HG02588 (cell line): Measurements from ENCODE around the gene CDC42BPA.
A peak's percentile ranks its signal among the peaks of the same experiment; 100 is the strongest.

ENCODE experiments used
- ATAC-seq: cut with Tn5 transposase; IDR thresholded peaks from one replicate; pipeline ENCODE4 v1.9.1; 2021; ENCODE audit warnings: mild to moderate bottlenecking, moderate library complexity; ENCODE audit not compliant: unreplicated experiment

Gene CDC42BPA

DNA sequence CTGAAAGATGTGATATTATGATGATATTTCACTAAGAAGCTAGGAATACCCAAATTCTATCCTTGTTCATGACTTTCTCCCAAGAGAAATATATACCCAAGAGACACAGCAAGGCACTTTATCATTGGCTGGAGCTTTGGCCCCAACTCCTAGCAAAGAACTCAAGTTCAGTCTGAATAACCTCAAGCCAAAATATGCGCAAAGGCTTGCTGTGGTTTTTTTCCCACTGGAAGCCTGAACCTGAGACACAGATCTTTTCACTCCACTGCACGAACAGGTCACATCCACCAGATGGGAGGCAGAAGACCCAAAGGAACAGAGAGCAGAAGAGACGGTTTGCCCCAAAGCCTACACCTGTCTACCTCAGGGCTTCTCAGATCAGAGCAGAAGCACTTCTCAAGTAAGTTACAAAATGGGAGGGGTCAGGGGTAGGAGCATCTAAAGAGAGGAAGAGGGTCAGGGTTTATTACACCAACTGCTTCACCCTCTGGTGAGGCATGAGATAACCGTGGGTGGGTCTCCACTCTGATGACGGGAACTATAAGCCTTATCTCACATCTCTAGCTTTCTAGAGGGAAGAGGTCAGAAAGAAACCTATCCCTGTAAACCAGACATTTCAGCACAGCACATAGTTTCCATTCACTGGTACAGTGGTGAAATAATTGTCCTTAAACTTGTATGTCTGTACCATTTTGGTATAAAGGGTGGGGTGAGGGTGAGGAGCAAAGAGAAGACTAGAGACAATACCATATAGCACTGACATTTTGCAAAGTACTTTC is 17.1 kb upstream of the CDC42BPA start:
- ATAC-seq: no peak

DNA sequence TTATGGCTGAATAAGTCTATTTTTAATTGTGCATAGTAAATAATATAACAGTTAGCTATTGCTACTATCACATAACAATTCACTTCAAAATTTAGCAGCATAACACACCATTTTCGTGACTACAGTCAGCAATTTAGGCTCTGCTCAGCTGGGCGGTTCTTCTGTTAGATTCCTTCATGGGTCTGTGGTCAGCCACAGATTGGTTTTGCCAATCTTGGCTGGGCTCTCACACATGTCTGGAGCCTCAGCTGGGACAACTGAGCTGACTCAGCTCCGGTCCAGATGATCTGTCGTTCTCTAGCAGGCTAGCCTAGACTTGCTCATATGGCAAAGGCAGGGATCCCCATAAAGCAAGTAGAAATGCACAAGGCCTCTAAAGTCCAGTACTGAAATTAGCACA is 15.1 kb upstream of the CDC42BPA start:
- no peak for ATAC-seq

DNA sequence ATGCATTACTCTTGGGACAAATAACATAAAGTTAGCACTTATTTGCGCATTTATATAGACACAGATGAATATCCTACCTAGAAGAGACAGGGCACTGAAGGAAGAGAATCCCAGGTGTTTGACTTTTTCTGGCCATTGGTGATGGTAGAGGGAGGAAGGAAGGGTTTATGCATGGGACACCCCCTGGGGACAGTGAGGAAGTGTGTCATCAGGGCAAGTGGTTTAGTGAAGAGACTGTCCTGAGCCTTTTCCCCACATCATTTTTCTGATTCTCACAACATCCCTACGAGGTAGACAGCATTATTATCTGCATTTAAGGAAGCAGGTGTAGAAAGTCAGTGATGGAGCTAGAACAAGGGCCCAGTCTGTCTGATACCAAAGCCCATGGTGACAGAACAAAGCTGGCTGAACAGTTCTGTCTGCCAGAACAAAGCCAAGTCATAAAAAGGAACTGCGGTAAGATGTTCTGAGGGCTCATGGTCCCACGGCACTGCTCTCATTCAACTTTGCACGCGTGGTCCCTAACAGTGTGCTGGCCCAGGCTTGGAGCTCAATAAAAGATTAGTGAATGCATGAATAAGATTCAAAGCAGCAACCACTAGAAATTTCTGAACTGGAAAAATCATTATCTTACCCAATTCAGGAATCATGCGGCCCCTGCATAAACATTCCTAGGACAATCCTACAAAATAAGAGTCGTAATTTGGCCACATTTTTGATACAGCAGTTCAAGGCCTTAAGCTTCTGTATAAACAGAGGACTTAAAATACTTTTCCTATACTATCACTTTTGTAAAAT is 12.2 kb upstream of the CDC42BPA start:
- no peak for ATAC-seq

DNA sequence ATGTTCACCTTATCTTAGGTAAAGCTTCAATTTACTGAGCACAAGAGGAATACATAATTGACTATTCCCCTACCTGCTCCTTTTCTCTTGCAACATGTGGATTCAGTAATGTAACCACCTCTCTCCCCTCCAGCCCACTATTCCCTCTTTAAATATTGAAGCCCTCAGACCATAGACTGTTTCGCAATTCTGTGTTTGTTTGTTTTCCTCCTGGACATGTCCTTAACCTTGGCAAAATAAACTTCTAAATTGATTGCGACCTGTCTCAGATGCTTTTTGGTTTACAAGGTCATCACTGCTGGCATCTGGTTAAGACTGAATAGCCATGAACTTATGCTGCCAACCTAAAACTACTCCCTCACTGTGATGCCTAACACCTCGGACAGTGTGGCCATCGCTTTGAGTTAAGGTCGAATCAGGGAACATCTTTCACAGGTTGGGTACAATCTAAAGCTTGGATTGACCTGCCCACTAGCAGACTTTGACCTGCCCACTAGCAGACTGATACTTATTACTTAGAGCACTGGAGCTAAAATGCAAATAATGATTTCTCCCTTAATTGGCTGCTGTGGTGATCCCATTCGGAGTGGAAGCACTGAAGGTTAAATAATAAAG is 10.2 kb upstream of the CDC42BPA start:
- ATAC-seq: no peak

DNA sequence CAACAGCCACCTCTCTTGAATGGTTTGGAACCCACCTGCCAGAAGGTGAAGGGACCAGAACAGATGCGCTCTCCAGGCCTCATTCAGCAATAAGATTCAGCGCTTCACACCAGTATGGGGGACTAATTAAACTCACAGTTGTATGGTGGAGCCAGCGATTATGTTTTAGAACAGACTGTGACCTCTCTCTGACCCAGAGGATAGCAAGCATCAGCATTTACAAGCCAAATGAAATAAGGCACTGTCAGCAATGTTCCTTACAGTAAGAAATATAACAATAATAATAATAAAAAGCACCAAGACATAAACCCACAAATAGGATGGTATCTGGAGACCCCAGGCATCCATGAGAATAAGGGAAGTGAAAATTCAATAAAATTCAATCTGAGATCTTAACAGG is 6.9 kb upstream of the CDC42BPA start:
- ATAC-seq: no peak

DNA sequence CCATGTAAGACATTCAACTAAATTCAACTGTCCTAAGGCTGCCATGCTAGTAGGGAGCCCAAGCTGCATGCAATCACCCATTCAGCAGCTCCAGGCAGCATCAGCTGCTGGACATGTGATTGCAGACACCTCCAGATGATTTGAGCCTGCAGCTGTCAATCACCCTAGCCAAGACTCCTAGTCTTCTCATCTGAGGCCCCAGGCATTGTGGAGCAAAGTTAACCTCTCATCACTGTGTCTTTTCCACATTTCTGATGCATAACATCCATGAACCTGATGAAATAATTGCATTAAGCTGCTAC is 5.6 kb upstream of the CDC42BPA start:
- no peak for ATAC-seq

DNA sequence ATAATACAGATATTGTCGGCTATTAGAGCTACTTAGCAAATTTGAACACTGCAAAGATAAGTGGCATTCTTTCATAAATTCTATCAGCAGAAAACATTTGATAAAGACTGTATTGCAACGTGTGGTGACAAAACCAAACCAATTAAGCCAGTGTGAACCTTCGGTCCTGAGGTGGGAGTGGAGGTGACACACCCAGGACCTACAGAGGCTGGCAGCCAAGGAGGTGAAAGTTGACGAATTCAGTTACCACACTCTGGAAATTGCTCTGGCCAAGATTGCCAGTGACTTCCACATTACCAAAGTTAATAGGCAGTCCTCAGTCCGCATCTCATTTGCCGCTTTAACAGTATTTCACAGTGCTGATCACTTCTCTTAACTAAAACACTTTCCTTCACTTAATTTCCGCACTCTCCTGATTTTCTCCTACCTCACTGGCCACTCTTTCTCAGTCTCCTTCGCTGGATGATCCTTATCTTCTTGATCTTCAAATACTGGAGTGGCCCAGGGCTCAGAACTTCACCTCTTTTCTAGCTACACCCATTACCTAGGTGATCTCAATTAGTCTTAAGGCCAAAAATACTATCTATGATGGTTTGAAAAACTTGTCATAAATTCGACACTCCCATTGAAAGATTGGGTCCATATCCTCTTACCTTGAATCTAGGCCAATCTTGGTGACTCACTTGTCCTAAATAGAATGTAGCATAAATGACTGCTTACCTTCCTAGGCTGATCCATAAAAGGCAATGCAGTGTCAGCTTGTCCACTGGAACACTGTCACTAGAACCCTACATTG is 5.1 kb upstream of the CDC42BPA start:
- ATAC-seq: no peak

DNA sequence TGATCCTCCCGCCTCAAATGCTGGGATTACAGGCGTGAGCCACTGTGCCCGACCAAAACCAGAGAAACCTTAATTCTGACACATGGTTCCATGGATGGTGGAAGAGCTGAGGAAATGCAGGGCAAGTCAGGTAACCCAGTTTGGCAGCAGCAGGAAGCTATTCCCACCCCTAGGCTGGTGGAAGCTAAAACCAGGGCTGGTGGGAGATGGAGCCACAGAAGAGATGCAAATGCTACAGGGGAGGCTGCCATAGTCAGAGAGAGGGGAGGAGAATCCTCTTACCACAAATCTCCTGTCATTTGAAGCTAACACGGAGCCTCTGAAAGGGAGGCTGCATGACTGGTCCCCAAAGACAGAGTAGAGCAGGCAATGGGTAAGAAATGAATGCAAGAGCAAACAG is 4.1 kb upstream of the CDC42BPA start:
- ATAC-seq: no peak

DNA sequence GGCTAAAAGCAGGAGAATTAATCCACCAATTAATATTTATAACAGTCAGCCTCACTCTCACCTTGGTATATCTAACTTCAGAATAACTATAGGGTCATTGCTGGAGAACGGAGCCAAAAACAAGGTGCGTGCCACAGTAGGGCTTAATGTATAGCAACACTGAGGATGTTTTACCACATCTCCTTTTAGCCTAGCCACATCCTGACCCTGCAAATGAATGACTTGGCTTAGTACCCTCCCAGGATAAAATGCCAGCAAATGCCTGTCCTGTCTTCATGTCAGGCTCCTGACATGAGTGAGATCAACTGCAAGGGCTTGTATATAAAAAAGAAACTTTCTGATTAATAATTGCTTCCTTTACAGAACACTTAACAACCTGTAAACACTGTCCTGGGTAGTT is 2.7 kb upstream of the CDC42BPA start:
- ATAC-seq: peak; percentile 42

DNA sequence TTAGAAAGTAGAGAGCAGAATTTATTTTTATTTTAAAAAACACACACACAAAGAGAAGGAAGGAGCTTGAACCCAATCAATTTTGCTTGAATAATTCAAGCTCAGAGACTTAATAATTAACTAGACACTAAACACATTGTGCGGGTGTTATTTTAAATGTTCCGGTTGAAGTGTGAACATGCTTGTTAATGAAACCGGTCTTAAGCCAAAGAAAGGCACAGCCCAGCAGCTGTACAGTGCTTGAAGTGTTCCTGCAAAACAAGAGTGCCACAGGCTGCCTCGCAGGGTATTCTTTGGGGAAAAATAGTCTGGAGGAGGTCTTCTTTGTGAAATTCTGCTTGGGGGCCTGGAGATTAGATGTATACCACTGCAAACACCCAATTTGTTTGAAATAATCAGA is 2.2 kb upstream of the CDC42BPA start:
- no peak for ATAC-seq

DNA sequence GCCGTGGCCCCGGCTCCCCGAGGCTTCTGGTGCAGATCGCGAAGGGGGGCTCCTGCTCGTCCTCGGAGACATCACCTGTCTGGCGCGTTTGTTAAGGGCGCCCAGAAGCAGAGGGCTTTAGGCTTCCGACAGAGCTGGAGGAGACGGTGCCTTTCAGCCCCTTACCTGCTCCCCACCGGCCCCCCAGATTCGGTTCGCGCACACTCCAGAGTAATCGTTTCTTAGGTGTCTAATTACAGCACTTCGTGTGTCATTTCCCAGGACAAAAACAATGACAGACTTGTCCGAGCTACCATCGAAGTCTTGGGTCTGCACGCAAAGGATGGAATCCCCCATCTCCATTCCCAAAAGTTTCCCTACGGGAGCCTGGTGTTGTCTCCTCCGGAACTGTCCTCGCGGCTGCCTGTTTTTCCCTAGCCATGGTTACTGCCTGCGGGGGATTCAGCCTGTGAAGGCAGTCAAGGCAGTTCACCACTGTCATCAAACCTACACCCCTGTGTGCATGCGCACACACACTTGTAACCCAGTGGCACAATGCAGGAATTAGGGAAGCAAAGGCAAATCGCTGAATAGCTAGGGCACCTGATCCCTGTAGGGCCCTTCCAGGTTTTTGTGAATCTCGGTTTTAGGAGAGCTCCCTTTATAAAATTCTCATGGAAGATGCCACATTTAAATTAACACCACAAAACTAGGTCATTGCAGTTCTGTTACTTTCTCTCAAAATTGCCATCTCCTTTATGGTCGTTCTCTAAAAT is 738 bp upstream of the CDC42BPA start:
- ATAC-seq: no peak

DNA sequence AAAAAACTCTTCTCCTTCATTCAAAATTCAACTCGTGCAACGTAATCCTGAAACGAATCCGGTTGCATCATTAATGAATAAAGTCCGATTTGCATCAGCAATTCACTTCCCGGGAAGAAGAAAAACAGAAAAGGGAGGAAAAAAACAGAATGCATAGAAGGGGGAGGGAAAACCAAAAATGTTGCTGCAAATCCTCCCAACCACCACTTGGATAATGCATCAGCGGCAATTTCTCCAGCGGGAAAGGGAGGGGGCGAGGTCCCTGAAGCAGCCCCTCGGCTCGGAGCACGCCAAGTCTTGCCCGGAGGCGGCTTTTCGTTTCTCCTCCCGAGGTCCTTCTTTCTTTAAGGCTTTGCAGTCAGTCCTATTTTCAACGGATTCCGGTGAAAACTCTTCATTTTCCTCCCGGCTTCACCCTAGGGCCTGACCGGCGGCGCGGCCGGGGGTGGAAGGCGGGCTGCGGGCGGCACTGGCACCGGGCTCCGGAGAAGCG is 723 bp downstream of the CDC42BPA start:
- ATAC-seq: no peak

DNA sequence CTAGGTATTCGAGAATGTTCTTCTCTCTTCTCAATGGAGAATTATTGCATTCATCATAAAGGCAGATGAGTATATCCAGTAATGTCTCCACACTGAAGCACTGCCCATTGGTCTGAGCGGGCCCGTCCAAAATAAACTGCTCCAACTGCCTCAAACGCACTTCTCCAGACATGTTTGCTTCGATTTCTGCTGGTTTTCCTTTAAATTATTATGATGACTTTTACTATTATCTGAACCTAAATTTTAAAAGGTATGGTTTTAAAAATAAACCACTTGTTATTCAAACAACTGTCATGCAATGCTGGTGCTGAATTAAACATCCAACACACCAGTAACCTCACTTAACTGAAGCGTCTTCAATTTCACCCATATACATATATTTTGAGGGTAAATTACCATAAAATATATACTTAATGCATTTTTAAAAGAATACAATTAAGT is 1.3 kb downstream of the CDC42BPA start:
- no peak for ATAC-seq

DNA sequence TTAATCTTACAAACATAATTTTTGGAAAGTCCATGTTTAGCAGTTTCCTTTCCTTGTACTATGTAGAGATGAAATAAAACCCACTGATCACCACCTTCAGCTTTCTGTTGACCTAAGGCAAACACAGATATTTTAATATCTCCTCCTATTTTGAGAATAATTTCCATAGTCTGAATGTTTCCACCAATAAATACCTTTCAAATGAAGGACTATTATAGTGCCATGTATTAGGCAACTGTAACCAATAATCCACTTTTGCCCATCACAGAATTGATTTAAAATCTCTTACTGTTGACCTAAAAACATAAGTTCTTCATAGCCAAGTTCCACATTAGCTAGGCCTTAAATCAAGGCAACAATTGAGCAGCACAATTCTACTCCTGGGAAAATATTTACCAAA is 1.8 kb downstream of the CDC42BPA start:
- no peak for ATAC-seq

DNA sequence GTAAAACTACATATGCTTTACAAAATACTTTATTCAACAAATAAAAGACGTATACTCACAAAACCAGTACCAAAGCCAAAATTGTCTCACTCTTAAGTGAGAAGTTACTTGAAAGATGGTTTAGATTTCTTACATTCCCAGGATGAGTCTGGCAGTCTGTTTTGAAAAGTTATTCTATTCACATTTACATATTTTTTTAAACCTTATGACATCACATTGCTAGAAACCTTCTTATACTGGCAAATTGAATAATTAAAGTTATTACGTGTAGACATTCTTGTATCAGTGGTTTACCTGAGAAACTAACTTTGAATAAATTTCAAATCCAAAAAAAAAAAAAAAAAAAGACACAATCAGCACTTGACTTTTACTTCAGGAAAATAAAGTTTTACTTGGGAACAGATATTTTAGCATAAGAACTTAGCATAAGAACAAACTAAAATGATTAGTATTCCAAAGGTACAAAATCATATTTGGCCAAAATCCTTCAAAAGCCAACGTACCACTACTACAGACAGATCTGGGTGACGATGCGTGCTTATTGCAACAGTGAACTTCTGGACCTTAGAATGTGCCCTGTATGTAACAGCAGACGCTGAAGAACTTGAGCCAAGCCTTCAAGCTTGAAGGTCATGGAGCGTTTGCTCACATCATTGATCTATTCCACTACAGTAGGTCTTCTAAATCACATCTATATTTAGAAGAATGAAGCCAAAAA is 2.5 kb downstream of the CDC42BPA start:
- no peak for ATAC-seq

DNA sequence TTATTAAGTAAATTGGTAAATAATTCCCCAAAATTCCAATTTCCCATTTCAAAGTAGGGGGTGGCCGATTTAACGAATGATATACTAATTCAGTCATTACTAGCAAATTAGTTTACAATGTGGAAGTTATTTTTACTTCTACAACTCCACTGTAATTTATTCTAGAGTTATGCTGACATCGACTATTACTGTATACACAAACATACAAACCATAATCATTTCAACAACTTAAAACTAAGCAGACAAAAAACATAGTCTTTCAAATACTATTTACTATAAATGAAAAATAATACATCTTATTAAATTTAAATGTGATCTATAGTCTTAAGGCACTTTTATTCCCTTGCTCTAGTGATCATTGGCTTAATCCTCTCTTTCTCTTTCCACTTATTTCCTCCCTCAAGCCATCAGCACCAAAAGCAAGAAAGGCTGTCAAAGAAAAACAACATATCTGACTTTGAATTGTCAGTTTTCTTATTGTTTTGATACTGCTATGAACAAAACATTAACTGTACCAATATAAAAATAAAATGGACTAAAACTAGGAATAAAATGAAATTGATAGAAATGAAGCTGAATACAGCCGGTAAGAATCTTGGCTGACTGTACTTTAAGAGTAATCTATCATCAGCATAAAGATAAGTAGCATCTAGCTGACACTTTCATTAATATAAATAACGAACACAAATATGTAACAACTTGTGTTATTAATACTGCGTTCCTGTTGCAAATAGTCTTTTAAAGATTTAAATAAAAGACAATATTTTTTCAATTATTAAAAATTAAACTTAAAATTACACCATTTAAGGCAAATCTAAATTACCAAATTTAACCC is 4.1 kb downstream of the CDC42BPA start:
- no peak for ATAC-seq

DNA sequence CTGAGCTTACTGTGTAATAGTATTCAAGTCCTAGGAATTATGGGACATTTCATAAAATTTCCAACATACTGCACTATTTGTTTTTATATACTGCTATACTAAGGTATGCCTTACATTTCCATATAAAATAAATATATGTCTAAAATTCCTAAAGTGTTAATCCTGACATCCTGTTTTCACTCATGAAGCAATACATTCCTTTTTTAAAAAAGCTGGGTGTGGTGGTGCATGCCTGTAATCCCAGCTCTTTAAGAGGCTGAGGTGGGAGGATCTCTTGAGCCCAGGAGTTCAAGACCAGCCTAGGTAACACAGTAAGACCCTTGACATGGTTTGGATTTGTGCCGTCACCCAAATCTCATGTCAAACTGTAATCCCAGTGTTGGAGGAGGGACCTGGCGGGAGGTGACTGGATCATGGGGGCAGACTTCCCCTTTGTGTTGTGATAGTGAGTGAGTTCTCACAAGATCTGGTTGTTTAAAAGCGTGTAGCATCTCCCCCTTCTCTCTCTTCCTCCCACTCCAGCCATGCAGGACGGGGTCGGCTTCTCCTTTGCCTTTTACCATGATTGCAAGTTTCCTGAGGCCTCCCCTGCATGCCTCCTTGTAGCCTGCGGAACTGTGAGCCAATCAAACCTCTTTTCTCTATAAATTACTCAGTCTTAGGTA is 5.8 kb downstream of the CDC42BPA start:
- ATAC-seq: no peak

DNA sequence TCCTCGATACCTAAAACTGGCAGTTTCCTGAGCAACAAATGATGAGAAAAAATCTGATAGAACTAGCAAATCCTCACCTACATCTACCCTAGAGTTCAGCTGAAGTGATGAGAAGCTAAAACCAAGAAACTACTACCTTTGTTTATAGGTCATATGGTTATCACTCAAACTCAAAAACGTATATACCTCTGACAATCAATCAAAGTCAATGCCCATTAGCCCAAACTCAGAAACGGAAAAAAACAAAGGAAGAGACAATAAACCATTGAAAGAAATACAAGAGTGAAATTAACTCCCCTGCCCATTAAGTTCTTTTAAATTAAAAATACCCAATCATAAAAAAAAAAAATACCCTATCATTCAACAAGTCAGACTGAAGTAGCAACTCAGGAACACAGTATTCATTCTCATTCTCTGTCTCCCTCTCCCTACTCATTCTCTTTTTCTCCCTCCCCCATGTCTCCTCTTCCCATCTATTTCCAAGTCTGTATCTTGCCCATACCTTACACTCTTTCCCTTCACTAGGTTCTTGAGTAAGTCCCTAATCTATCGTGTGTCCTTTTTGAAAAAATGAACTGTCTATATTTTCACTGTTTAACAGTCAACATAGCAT is 6.8 kb downstream of the CDC42BPA start:
- no peak for ATAC-seq
